ENCODE results near the gene CACNA1D. TPM values are rescaled to one million over a fixed set of nuclear protein-coding genes. Genes with fewer than 3 reads are reported as not detected.

The CACNA1D gene
- total RNA-seq, 1 donor from 2014 or later: 1.9 TPM

- Mint-ChIP-seq H3K4me3 (peak within 1 kb of the TSS; percentile 76), H3K36me3 (ENCODE audit: low read depth) (no peaks in the 10 kb centered on the region), H3K27ac (no peak within 1 kb of the TSS), H3K27me3 (peaks cover 29% of the 10 kb centered on the region), H3K4me1 (peaks cover 34% of the 10 kb centered on the region), H3K9me3 (no peaks in the 10 kb centered on the region)
- TF ChIP-seq, protein P1, sequence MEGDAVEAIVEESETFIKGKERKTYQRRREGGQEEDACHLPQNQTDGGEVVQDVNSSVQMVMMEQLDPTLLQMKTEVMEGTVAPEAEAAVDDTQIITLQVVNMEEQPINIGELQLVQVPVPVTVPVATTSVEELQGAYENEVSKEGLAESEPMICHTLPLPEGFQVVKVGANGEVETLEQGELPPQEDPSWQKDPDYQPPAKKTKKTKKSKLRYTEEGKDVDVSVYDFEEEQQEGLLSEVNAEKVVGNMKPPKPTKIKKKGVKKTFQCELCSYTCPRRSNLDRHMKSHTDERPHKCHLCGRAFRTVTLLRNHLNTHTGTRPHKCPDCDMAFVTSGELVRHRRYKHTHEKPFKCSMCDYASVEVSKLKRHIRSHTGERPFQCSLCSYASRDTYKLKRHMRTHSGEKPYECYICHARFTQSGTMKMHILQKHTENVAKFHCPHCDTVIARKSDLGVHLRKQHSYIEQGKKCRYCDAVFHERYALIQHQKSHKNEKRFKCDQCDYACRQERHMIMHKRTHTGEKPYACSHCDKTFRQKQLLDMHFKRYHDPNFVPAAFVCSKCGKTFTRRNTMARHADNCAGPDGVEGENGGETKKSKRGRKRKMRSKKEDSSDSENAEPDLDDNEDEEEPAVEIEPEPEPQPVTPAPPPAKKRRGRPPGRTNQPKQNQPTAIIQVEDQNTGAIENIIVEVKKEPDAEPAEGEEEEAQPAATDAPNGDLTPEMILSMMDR (IDR thresholded peaks at IDR 0.05): no peak
- intact Hi-C loops (cut with micrococcal nuclease): no loop called here
- CTCF ChIA-PET: no interaction called here
- ATAC-seq (ENCODE audit: low read depth) (peak; percentile 53), DNase-seq (peak; percentile 31)
- POLR2A ChIA-PET: no interaction called here
Observed at GRCh38 chr3:53846134-53846850, 351.9 kb downstream of the CACNA1D start, which contains the start of the genes CHDH and IL17RB. Gene CHDH (minus strand): TSS chr3:53846419. CDS start chr3:53824008, 22,411 bp downstream. Gene IL17RB (plus strand): TSS chr3:53846568. CDS start chr3:53846589, 21 bp downstream.

GRCh38 chr3:53846851-53847155, 352.4 kb downstream of the CACNA1D start:
- Mint-ChIP-seq H3K36me3 (ENCODE audit: low read depth) (no peaks in the 10 kb centered on the region), H3K9me3 (no peaks in the 10 kb centered on the region), H3K4me1 (peaks cover 34% of the 10 kb centered on the region), H3K27me3 (peaks cover 31% of the 10 kb centered on the region), H3K27ac (no peak overlapping the region), H3K4me3 (peak overlapping the region; percentile 76)
- POLR2A ChIA-PET: interaction anchor here (0.6 kb wide), 1 partner anchor 191 kb away, joined by 4 read pairs; no protein-coding TSS in a partner anchor
- intact Hi-C loops (cut with micrococcal nuclease): no loop called here
- CTCF ChIA-PET: no interaction called here
- ATAC-seq (ENCODE audit: low read depth): no peak
- TF ChIP-seq, protein P1 (IDR thresholded peaks at IDR 0.05): no peak
- DNase-seq: no peak

DNA sequence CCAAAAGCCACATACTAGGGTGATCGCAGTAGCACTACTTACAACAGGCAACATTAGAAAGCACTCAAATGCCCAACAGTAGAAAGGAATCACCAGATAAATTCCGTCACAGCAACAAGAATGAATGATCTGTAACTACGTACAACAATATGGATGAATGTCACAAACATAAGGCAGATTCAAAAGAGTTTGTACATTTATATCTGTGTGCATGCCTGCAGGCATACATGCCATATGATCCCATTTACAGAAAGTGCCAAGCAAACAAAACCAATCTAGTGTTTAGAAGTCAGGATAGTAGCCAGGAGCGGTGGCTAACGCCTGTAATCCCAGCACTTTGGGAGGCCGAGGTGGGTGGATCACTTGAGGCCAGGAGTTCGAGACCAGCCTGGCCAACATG, 355.5 kb downstream of the CACNA1D start:
- DNase-seq (no peak), ATAC-seq (ENCODE audit: low read depth) (no peak)
- Mint-ChIP-seq H3K36me3 (ENCODE audit: low read depth) (no peaks in the 10 kb centered on the region), H3K9me3 (no peaks in the 10 kb centered on the region), H3K27ac (no peak overlapping the region), H3K4me1 (peaks cover 14% of the 10 kb centered on the region), H3K4me3 (no peak overlapping the region), H3K27me3 (peaks cover 19% of the 10 kb centered on the region)
- ChIA-PET POLR2A (no interaction called here), CTCF (no interaction called here)
- intact Hi-C loops (cut with micrococcal nuclease): no loop called here
- TF ChIP-seq, protein P1 (IDR thresholded peaks at IDR 0.05): no peak

- intact Hi-C loops (cut with micrococcal nuclease): no loop called here
- Mint-ChIP-seq H3K4me1 (peaks cover 8% of the 10 kb centered on the region), H3K27me3 (peaks cover 14% of the 10 kb centered on the region), H3K9me3 (no peaks in the 10 kb centered on the region), H3K4me3 (no peak overlapping the region), H3K27ac (no peak overlapping the region), H3K36me3 (ENCODE audit: low read depth) (no peaks in the 10 kb centered on the region)
- DNase-seq (no peak), ATAC-seq (ENCODE audit: low read depth) (no peak)
- POLR2A ChIA-PET: interaction anchor here (0.6 kb wide), 1 partner anchor 41 kb away, joined by 3 read pairs; no protein-coding TSS in a partner anchor
- CTCF ChIA-PET: no interaction called here
- TF ChIP-seq, protein P1 (IDR thresholded peaks at IDR 0.05): no peak
Observed at GRCh38 chr3:53850895-53851294, 356.5 kb downstream of the CACNA1D start.

GRCh38 chr3:53856964-53857363, 362.6 kb downstream of the CACNA1D start:
- no peaks in the 10 kb centered on the region for H3K9me3 Mint-ChIP-seq
- CTCF ChIA-PET: no interaction called here
- H3K4me3 Mint-ChIP-seq: no peak overlapping the region
- H3K4me1 Mint-ChIP-seq: peaks cover 26% of the 10 kb centered on the region
- intact Hi-C loops (cut with micrococcal nuclease): no loop called here
- no peaks in the 10 kb centered on the region for H3K27me3 Mint-ChIP-seq
- TF ChIP-seq, protein P1 (IDR thresholded peaks at IDR 0.05): no peak
- H3K36me3 Mint-ChIP-seq (ENCODE audit: low read depth): peaks cover 16% of the 10 kb centered on the region
- no peak overlapping the region for H3K27ac Mint-ChIP-seq
- no peak for ATAC-seq (ENCODE audit: low read depth)
- POLR2A ChIA-PET: interaction anchor here (0.7 kb wide), 1 partner anchor 10 kb away, joined by 3 read pairs; no protein-coding TSS in a partner anchor
- no peak for DNase-seq

All from activated B cell treated with CpG ODN at 0.5 μM for 24 hours (primary cell).